Naive thymus-derived CD8-positive, alpha-beta T cell (primary cell): ENCODE data around the gene DOCK10. TPM values are rescaled to one million over a fixed set of nuclear protein-coding genes. Genes with fewer than 3 reads are reported as not detected.
"Not testable (repeated sequence)": the region's sequence is repeated elsewhere in the genome, so short reads cannot be mapped to it uniquely, and the experiment has no call there.

Experiments
- ATAC-seq, 2 donors: fragments of 150-1000 bp; cut with Tn5 transposase in 1 of 2; sonication (Bioruptor Pico), chemical (Tn5 transposase) in 1 of 2; 1 replicate in 1 of 2; 2 replicates in 1 of 2; pipeline ENCODE4 v1.10.0; 2021; ENCODE audit warnings: mild to moderate bottlenecking in 2 of 2, moderate library complexity in 2 of 2
- POLR2A ChIA-PET: fragments of 350-600 bp; sonication (Branson Sonifier 250); formaldehyde crosslinking; loops from one replicate; lab custom pipeline; 2021; ENCODE audit warnings: antibody characterized with exemption; lab: Charles Lee
- DNase-seq, 10 donors: peaks; one replicate each; pipeline versions ENCODE4 v3.0.0 to v3.0.0-alpha.2; 2020 to 2022
- H3K27ac Mint-ChIP-seq, 10 donors: one replicate each; pipeline ENCODE4 v1.8.0; 2020 to 2022; ENCODE audit warnings: mild to moderate bottlenecking in 10 of 10, mixed read lengths in 10 of 10, moderate library complexity in 4 of 10, inconsistent platforms in 1 of 10
- H3K27me3 Mint-ChIP-seq, 5 donors: one replicate each; pipeline ENCODE4 v1.8.0; 2021 to 2022; ENCODE audit warnings: mixed read lengths in 5 of 5
- H3K36me3 Mint-ChIP-seq, 3 donors: one replicate each; pipeline ENCODE4 v1.8.0; 2020 to 2022; ENCODE audit warnings: mixed read lengths in 3 of 3, mild to moderate bottlenecking in 2 of 3, inconsistent platforms in 1 of 3
- H3K4me1 Mint-ChIP-seq, 4 donors: one replicate each; pipeline ENCODE4 v1.8.0; 2021 to 2022; ENCODE audit warnings: mixed read lengths in 4 of 4
- H3K4me3 Mint-ChIP-seq, 10 donors: one replicate each; pipeline ENCODE4 v1.8.0; 2020 to 2022; ENCODE audit warnings: mild to moderate bottlenecking in 10 of 10, mixed read lengths in 10 of 10, moderate library complexity in 6 of 10, inconsistent platforms in 1 of 10
- H3K9me3 Mint-ChIP-seq, 9 donors: one replicate each; pipeline ENCODE4 v1.8.0; 2020 to 2022; ENCODE audit warnings: mixed read lengths in 9 of 9, mild to moderate bottlenecking in 3 of 9, inconsistent platforms in 1 of 9, moderate library complexity in 1 of 9
- polyA plus RNA-seq, 3 donors: library from polyadenylated mRNA; unstranded; fragments of 300-500 nt; fragmentation: Illumina TruSeq; gene quantifications; one replicate each; pipeline ENCODE4 v1.2.3, GENCODE V29; 2021
- total RNA-seq, 8 experiments: library from RNA in 2 of 8; stranded (reverse) in 2 of 8; gene quantifications; one replicate each; pipeline ENCODE4 v1.2.3 and lab custom pipeline; 2021 to 2026

Gene DOCK10
- total and polyA plus RNA-seq, 5 experiments from 2014 or later: 34.1 to 180 (median 57.9) TPM

- H3K4me3 Mint-ChIP-seq: peak overlapping the region; percentile 36 to 80 (median 73)
- peaks cover 42 to 93% (median 90%) of the 10 kb centered on the region in 4 donors for H3K4me1 Mint-ChIP-seq
- peak overlapping the region; percentile 47 to 95 (median 91) for H3K27ac Mint-ChIP-seq
- peaks cover 5 to 16% (median 11%) of the 10 kb centered on the region in 3 donors for H3K36me3 Mint-ChIP-seq
- POLR2A ChIA-PET: interaction anchor here (0.7 to 1.7 kb wide), 10 partner anchors 9 to 36 kb away, joined by 3 to 15 read pairs (median 4); no protein-coding TSS in a partner anchor
- DNase-seq (peak in 8 of 10 donors; percentile 33 to 73 (median 49)), ATAC-seq (peak; percentile 97 to 99)
- H3K27me3 Mint-ChIP-seq: no peaks in the 10 kb centered on the region
- peaks cover 0 to 9% (median 0%) of the 10 kb centered on the region in 9 donors for H3K9me3 Mint-ChIP-seq
These were observed 89.2 kb downstream of the DOCK10 start for GRCh38 chr2:224952936-224953657.

DNA sequence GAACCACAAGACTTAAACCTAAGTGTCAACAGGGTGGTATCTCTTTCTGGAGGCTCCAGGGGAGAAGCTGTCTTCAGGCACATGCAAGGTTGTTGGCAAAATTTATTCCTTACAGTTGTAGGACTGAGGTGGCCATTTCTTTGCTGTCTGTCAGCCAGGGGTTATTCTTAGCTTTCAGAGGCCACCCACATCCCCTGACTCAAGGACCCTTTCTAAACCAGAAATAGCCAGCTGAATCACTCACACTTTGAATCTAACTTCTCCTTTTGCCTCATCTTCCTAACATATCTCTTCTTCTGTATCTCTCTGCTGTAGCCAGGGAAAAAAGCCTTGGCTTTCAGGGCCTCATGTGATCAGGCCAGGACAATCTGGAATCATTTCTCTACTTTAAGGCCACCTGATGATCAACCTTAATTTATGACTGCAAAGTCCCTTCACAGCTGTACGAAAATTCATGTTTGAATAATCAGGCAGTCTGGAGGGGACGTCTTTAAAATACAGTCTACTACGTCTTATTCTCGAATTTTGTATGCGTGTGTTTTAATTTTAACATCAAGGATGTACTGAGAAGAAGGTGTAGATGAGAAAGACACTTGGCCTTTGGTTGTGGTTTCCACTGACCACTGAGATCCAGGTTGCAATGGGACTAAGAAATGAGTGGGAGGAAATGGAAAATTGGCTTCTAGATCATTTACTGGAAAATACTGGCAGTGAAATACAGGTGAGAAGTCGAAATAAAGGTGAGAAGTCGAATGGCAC, 90.4 kb downstream of the DOCK10 start:
- no peaks in the 10 kb centered on the region for H3K27me3 Mint-ChIP-seq
- no peak for ATAC-seq

DNA sequence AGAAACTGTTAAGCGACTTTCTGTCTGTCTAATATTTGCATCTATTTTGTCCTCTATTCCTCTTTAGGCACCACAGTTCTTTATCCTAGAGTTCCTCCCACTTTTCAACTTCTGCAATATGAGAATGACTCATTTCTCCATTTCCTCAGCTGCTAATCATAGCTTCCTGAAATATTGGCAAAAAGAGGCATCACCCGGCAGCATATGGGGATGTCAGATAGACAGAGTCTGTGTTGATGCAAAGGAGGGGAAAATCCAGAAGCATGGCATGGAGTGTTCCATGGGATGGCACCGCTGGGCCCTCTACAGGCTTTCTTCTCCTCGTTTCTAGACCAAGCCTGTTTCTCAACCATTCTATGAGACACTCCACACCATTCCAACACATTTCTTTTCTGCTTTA, 93.4 kb downstream of the DOCK10 start:
- Mint-ChIP-seq H3K27me3 (no peaks in the 10 kb centered on the region), H3K4me3 (peak overlapping the region in 6 of 10 donors; percentile 9 to 89 (median 51)), H3K9me3 (peaks cover 0 to 9% (median 0%) of the 10 kb centered on the region in 9 donors), H3K4me1 (peaks cover 47 to 92% (median 81%) of the 10 kb centered on the region in 4 donors), H3K27ac (peak overlapping the region; percentile 32 to 91 (median 80)), H3K36me3 (peaks cover 4 to 12% (median 9%) of the 10 kb centered on the region in 3 donors)
- POLR2A ChIA-PET: interaction anchor here (1.8 to 1.9 kb wide), 2 partner anchors 15 to 21 kb away, joined by 4 to 8 read pairs; no protein-coding TSS in a partner anchor
- DNase-seq: no peak
- no peak for ATAC-seq

More for the DNA sequence above, 90.4 kb downstream of the DOCK10 start:
- peaks cover 6 to 16% (median 9%) of the 10 kb centered on the region in 3 donors for H3K36me3 Mint-ChIP-seq
- H3K9me3 Mint-ChIP-seq: peaks cover 0 to 9% (median 0%) of the 10 kb centered on the region in 9 donors
- H3K4me1 Mint-ChIP-seq: peaks cover 39 to 93% (median 89%) of the 10 kb centered on the region in 4 donors
- DNase-seq: no peak
- H3K4me3 Mint-ChIP-seq: peak overlapping the region in 8 of 10 donors; percentile 9 to 69 (median 50)
- H3K27ac Mint-ChIP-seq: peak overlapping the region; percentile 74 to 95 (median 90)
- POLR2A ChIA-PET: interaction anchor here (0.7 to 1.7 kb wide), 6 partner anchors 11 to 90 kb away, joined by 3 to 15 read pairs (median 4); no protein-coding TSS in a partner anchor

GRCh38 chr2:224948005-224948404, 94.3 kb downstream of the DOCK10 start:
- Mint-ChIP-seq H3K36me3 (peaks cover 4 to 12% (median 9%) of the 10 kb centered on the region in 3 donors), H3K9me3 (peaks cover 0 to 5% (median 0%) of the 10 kb centered on the region in 9 donors), H3K27me3 (no peaks in the 10 kb centered on the region), H3K4me3 (peak overlapping the region in 3 of 10 donors; percentile 9 to 89 (median 29)), H3K4me1 (peaks cover 38 to 92% (median 79%) of the 10 kb centered on the region in 4 donors), H3K27ac (peak overlapping the region; percentile 29 to 95 (median 86))
- ATAC-seq (no peak), DNase-seq (no peak)
- POLR2A ChIA-PET: interaction anchor here (0.8 to 1.5 kb wide), 4 partner anchors 20 to 42 kb away, joined by 3 to 6 read pairs (median 4); no protein-coding TSS in a partner anchor

GRCh38 chr2:224947566-224947965, 94.7 kb downstream of the DOCK10 start:
- Mint-ChIP-seq H3K27me3 (no peaks in the 10 kb centered on the region), H3K27ac (peak overlapping the region; percentile 89 to 98 (median 94)), H3K36me3 (peaks cover 4 to 12% (median 9%) of the 10 kb centered on the region in 3 donors), H3K9me3 (peaks cover 0 to 5% (median 0%) of the 10 kb centered on the region in 9 donors), H3K4me1 (peaks cover 38 to 89% (median 78%) of the 10 kb centered on the region in 4 donors), H3K4me3 (peak overlapping the region; percentile 85 to 97 (median 91))
- DNase-seq: peak in 2 of 10 donors; percentile 34 to 52
- ATAC-seq: peak; percentile 6
- POLR2A ChIA-PET: interaction anchor here (0.6 to 1.5 kb wide), 5 partner anchors 19 to 95 kb away, joined by 3 to 6 read pairs (median 5); partner anchors contain the start of gene DOCK10

GRCh38 chr2:224946895-224947294, 95.4 kb downstream of the DOCK10 start:
- peaks cover 39 to 89% (median 79%) of the 10 kb centered on the region in 4 donors for H3K4me1 Mint-ChIP-seq

GRCh38 chr2:224944707-224945547, 97.3 kb downstream of the DOCK10 start:
- no peaks in the 10 kb centered on the region for H3K27me3 Mint-ChIP-seq
- peaks cover 38 to 88% (median 77%) of the 10 kb centered on the region in 4 donors for H3K4me1 Mint-ChIP-seq
- H3K9me3 Mint-ChIP-seq: no peaks in the 10 kb centered on the region
- peak overlapping the region; percentile 89 to 97 (median 94) for H3K4me3 Mint-ChIP-seq
- H3K27ac Mint-ChIP-seq: peak overlapping the region; percentile 90 to 98 (median 94)
- POLR2A ChIA-PET: interaction anchor here (0.6 to 1.9 kb wide), 7 partner anchors 8 to 164 kb away, joined by 3 to 10 read pairs (median 5); no protein-coding TSS in a partner anchor
- ATAC-seq (no peak), DNase-seq (no peak)
- peaks cover 4 to 16% (median 14%) of the 10 kb centered on the region in 3 donors for H3K36me3 Mint-ChIP-seq

More at GRCh38 chr2:224946895-224947294, 95.4 kb downstream of the DOCK10 start:
- DNase-seq (peak in 4 of 10 donors; percentile 56 to 81 (median 70)), ATAC-seq (peak; percentile 88 to 91)
- H3K27ac Mint-ChIP-seq: peak overlapping the region; percentile 89 to 98 (median 94)
- POLR2A ChIA-PET: interaction anchor here (0.6 to 1.5 kb wide), 5 partner anchors 19 to 95 kb away, joined by 3 to 6 read pairs (median 5); partner anchors contain the start of gene DOCK10
- peaks cover 4 to 17% (median 14%) of the 10 kb centered on the region in 3 donors for H3K36me3 Mint-ChIP-seq
- H3K27me3 Mint-ChIP-seq: no peaks in the 10 kb centered on the region
- H3K9me3 Mint-ChIP-seq: peaks cover 0 to under 1% (median 0%) of the 10 kb centered on the region in 9 donors
- H3K4me3 Mint-ChIP-seq: peak overlapping the region; percentile 85 to 97 (median 91)

GRCh38 chr2:224943601-224944041, 98.6 kb downstream of the DOCK10 start:
- peaks cover 4 to 11% (median 8%) of the 10 kb centered on the region in 3 donors for H3K36me3 Mint-ChIP-seq
- peak in 2 of 10 donors; percentile 29 to 37 for DNase-seq
- POLR2A ChIA-PET: interaction anchor here (0.8 to 1.9 kb wide), 8 partner anchors 9 to 43 kb away, joined by 3 to 10 read pairs (median 5); no protein-coding TSS in a partner anchor

DNA sequence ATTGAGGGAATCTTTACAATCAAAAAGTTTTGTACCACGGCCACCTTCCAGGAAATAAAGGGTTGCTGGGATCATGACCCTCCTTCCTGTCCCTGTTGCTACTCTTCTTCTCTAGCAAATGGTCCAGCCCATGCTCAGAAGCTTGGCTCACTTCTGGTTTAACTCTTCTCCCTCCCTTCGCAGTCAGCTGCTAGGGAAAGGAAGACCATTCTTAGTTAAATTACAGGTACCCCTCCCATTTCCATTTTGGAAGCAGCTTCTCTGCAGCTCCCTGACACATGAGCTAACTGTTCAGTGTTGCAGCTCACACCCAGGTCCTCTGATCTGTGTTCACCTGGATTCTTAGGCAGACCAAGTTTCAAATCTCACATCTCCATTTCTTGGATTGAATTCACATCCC, 100.3 kb downstream of the DOCK10 start:
- POLR2A ChIA-PET: interaction anchor here (0.6 to 1.6 kb wide), 6 partner anchors 8 to 108 kb away, joined by 3 to 5 read pairs (median 4); no protein-coding TSS in a partner anchor
- peaks cover 4 to 10% (median 8%) of the 10 kb centered on the region in 3 donors for H3K36me3 Mint-ChIP-seq
- peak overlapping the region; percentile 80 to 94 (median 88) for H3K27ac Mint-ChIP-seq
- peak overlapping the region; percentile 31 to 80 (median 74) for H3K4me3 Mint-ChIP-seq
- no peak for ATAC-seq
- peaks cover 39 to 86% (median 75%) of the 10 kb centered on the region in 4 donors for H3K4me1 Mint-ChIP-seq
- no peaks in the 10 kb centered on the region for H3K9me3 Mint-ChIP-seq
- DNase-seq: no peak
- no peaks in the 10 kb centered on the region for H3K27me3 Mint-ChIP-seq

More at GRCh38 chr2:224943601-224944041, 98.6 kb downstream of the DOCK10 start:
- Mint-ChIP-seq H3K4me3 (peak overlapping the region; percentile 89 to 97 (median 94)), H3K4me1 (peaks cover 36 to 86% (median 75%) of the 10 kb centered on the region in 4 donors), H3K27ac (peak overlapping the region; percentile 90 to 98 (median 94))
- not testable (repeated sequence) for H3K27me3 Mint-ChIP-seq, ATAC-seq, H3K9me3 Mint-ChIP-seq

GRCh38 chr2:224940618-224941017, 101.7 kb downstream of the DOCK10 start:
- peaks cover 43 to 89% (median 80%) of the 10 kb centered on the region in 4 donors for H3K4me1 Mint-ChIP-seq
- no peaks in the 10 kb centered on the region for H3K9me3 Mint-ChIP-seq
- H3K27me3 Mint-ChIP-seq: no peaks in the 10 kb centered on the region
- POLR2A ChIA-PET: interaction anchor here (0.8 to 1.1 kb wide), 6 partner anchors 10 to 62 kb away, joined by 3 to 5 read pairs (median 4); no protein-coding TSS in a partner anchor
- H3K4me3 Mint-ChIP-seq: peak overlapping the region in 9 of 10 donors; percentile 5 to 76 (median 43)
- DNase-seq (no peak), ATAC-seq (peak in 1 of 2 donors; percentile 36)
- H3K36me3 Mint-ChIP-seq: peaks cover 0 to 15% (median 8%) of the 10 kb centered on the region in 3 donors
- peak overlapping the region; percentile 78 to 94 (median 86) for H3K27ac Mint-ChIP-seq
